Neural crest cell (in vitro differentiated cells): Measurements from ENCODE around the gene TADA2B. TPM values are rescaled to one million over a fixed set of nuclear protein-coding genes. Genes with fewer than 3 reads are reported as not detected.
A peak's percentile ranks its signal among the peaks of the same experiment; 100 is the strongest.

Source experiments
- DNase-seq: peaks from one replicate; pipeline ENCODE4 v3.0.0; 2021; ENCODE audit warnings: low read depth, mixed read lengths, low spot score
- H3K27ac Mint-ChIP-seq: one replicate; pipeline ENCODE4 v1.8.0; 2021; ENCODE audit warnings: mild to moderate bottlenecking, mixed read lengths; ENCODE audit not compliant: unreplicated experiment
- H3K27me3 Mint-ChIP-seq: 2 replicates; pipeline ENCODE4 v1.8.0; 2021; ENCODE audit warnings: low read depth, mild to moderate bottlenecking, mixed read lengths
- H3K36me3 Mint-ChIP-seq: 2 replicates; pipeline ENCODE4 v1.8.0; 2021; ENCODE audit warnings: low read depth, mild to moderate bottlenecking, mixed read lengths
- H3K4me1 Mint-ChIP-seq: 2 replicates; pipeline ENCODE4 v1.8.0; 2021; ENCODE audit warnings: mixed read lengths
- H3K4me3 Mint-ChIP-seq: one replicate; pipeline ENCODE4 v1.8.0; 2021; ENCODE audit warnings: mild to moderate bottlenecking, mixed read lengths
- H3K9me3 Mint-ChIP-seq: 2 replicates; pipeline ENCODE4 v1.8.0; 2021; ENCODE audit warnings: mixed read lengths
- total RNA-seq: library from RNA; stranded (reverse); gene quantifications from 2 replicates; pipeline ENCODE4 v1.2.1, GENCODE V29; 2021
- TF ChIP-seq, protein P1 (sequence below): fragments of 200-600 bp; sonication (generic); conservative IDR thresholded peaks from 2 replicates; pipeline ENCODE4 v1.5.0; 2021; ENCODE audit warnings: antibody characterized with exemption, mild to moderate bottlenecking

TADA2B gene
- total RNA-seq, 1 donor from 2014 or later, result 19.2 TPM

DNA sequence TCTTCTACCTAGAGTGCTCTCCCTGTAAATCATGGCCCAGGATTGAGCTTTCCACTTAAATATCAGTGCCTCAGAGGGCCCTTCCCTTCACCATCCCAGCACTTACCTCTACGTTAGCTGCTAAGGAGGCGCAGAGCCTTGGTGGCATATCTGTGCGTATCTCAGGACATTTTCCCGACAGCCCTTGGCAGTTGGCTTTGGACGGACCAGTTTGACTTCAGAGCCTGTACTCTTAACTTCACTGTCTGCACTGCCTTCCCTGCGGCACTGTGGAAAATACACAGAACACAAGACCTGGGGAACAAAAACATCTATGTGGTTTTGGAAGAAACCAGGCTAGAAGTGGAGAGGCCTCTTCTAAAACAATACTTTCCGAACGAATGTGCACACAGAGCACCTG lies 2.4 kb downstream of the TADA2B start:
- peak overlapping the region; percentile 92 for H3K4me3 Mint-ChIP-seq
- no peaks in the 10 kb centered on the region for H3K27me3 Mint-ChIP-seq
- H3K36me3 Mint-ChIP-seq, result no peaks in the 10 kb centered on the region
- no peak overlapping the region for H3K27ac Mint-ChIP-seq
- no peak for DNase-seq
- no peaks in the 10 kb centered on the region for H3K9me3 Mint-ChIP-seq
- H3K4me1 Mint-ChIP-seq, result peaks cover 34% of the 10 kb centered on the region
- TF ChIP-seq, protein P1, sequence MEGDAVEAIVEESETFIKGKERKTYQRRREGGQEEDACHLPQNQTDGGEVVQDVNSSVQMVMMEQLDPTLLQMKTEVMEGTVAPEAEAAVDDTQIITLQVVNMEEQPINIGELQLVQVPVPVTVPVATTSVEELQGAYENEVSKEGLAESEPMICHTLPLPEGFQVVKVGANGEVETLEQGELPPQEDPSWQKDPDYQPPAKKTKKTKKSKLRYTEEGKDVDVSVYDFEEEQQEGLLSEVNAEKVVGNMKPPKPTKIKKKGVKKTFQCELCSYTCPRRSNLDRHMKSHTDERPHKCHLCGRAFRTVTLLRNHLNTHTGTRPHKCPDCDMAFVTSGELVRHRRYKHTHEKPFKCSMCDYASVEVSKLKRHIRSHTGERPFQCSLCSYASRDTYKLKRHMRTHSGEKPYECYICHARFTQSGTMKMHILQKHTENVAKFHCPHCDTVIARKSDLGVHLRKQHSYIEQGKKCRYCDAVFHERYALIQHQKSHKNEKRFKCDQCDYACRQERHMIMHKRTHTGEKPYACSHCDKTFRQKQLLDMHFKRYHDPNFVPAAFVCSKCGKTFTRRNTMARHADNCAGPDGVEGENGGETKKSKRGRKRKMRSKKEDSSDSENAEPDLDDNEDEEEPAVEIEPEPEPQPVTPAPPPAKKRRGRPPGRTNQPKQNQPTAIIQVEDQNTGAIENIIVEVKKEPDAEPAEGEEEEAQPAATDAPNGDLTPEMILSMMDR, result no peak

DNA sequence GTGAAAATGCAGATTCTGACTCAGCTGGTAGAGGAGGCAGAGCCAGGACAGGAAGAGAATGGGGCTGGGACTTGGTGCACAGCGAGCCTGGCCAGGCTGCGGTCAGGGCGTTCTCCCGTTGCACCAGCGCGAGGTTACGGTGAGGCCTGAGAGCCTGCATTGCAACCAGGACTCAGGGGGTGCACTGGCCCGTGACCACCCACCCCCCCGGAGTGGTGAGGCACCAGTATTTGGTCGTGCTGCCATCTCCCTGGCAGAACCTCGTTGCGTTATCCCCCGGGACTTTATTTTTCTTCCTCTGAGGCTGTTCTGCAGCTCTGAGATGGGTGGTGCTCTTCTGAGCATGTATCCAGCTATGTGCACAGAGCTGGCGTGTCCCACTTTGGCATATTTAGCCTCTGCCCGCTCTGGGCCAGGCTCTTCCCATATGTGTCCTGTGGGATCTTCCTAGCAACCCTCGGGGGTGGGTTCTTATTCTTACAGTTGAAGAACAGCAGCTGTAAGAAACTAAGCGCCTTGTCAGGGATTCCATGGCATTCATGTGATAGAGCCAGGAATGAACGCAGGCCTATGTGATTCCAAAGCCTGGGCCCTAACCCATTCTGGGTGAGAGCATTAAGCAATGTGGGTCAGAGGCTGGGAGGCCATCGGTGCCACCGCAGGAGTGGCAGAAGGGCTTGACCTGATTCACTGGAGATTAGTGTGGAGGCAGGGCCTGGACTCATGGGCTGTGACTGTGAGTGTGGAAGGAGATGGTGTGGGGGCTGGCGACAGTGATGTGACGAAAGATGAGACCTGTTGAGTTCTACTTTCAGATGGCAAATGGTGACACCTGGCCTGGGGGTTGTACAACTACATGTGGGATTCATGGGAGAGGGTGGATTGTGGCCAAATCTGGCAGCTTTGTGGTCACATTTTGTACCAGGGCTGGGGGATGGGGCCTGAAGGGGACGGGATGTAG lies 3.1 kb downstream of the TADA2B start:
- Mint-ChIP-seq H3K36me3 (no peaks in the 10 kb centered on the region), H3K4me1 (peaks cover 34% of the 10 kb centered on the region), H3K27me3 (no peaks in the 10 kb centered on the region), H3K9me3 (no peaks in the 10 kb centered on the region), H3K4me3 (peak overlapping the region; percentile 92), H3K27ac (peak overlapping the region; percentile 81)
- DNase-seq, result no peak
- TF ChIP-seq, protein P1, result no peak

DNA sequence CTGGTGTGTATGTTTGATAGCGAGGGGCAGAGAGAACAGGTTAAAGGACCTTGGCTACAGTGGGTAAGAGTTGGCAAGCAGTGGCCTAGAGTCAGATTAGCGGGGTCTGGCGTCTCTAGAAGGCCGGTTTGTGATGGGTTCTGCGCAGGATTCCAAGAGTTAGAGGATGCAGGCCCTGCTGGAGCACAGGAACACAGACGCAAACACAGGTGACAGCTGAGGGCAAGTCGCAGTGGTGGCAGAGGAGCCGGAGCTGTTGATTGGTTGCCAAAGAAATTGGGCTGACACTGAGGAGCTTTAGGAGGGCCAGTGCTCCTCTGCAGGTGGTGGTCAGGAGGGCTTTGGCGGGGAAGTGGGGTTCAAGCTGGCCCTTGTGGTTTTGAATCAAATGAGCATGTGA lies 3.8 kb downstream of the TADA2B start:
- Mint-ChIP-seq H3K4me1 (peaks cover 29% of the 10 kb centered on the region), H3K27me3 (no peaks in the 10 kb centered on the region), H3K9me3 (no peaks in the 10 kb centered on the region), H3K4me3 (peak overlapping the region; percentile 60), H3K27ac (peak overlapping the region; percentile 29), H3K36me3 (no peaks in the 10 kb centered on the region)
- no peak for DNase-seq
- TF ChIP-seq, protein P1, result no peak

DNA sequence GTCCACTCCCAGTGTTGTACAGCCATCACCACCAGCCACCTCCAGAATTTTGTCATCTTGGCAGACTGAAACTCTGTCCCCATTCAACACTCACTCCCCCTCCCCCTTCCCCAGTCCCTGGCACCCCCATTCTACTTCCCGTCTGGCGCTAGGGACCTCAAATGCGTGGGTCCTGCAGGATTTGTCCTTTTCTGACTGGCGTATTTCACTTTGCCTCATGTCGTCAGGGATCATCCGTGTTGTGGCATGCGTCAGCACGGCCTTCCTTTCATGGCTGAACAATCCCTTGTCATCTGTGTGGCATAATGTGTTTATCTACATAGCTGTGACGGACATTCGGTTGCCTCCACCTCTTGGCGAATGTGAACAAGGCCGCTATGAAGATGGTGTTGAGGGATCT lies 5.5 kb downstream of the TADA2B start:
- Mint-ChIP-seq H3K27ac (no peak overlapping the region), H3K4me1 (peaks cover 21% of the 10 kb centered on the region), H3K4me3 (peak overlapping the region; percentile 29), H3K36me3 (no peaks in the 10 kb centered on the region), H3K27me3 (no peaks in the 10 kb centered on the region), H3K9me3 (no peaks in the 10 kb centered on the region)
- no peak for DNase-seq
- TF ChIP-seq, protein P1, result no peak

DNA sequence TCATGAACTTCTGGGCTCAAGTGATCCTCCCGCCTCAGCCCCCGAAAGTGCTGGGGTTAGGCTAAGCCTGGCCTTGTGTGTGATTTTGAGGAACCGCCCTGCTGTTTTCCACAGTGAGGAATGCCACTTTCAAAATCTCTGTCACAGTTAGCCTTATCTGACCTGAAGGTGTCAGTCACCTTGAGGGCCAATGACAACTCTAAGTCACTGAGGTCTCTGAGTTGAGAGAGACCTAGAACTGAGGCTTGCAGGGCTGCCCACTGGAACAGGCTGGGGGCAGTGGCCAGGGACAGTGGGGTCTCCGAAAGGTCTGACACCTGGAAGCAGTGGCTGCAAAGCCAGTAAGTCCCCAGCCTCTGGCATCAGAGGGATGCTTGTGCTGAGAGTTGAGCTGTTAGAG lies 6.1 kb downstream of the TADA2B start:
- no peaks in the 10 kb centered on the region for H3K27me3 Mint-ChIP-seq
- no peak overlapping the region for H3K4me3 Mint-ChIP-seq
- no peak overlapping the region for H3K27ac Mint-ChIP-seq
- peaks cover 3% of the 10 kb centered on the region for H3K36me3 Mint-ChIP-seq
- no peaks in the 10 kb centered on the region for H3K9me3 Mint-ChIP-seq
- DNase-seq, result no peak
- TF ChIP-seq, protein P1, result no peak
- H3K4me1 Mint-ChIP-seq, result peaks cover 17% of the 10 kb centered on the region
